GM21576 (cell line): ENCODE measurements around the gene MPP2.
A peak's percentile ranks its signal among the peaks of the same experiment; 100 is the strongest.
"Not testable (repeated sequence)": the region's sequence is repeated elsewhere in the genome, so short reads cannot be mapped to it uniquely, and the experiment has no call there.

Source experiments
- ATAC-seq: cut with Tn5 transposase; IDR thresholded peaks from one replicate; pipeline ENCODE4 v1.9.1; 2021; ENCODE audit warnings: mild to moderate bottlenecking, moderate library complexity; ENCODE audit not compliant: unreplicated experiment

MPP2 gene

DNA sequence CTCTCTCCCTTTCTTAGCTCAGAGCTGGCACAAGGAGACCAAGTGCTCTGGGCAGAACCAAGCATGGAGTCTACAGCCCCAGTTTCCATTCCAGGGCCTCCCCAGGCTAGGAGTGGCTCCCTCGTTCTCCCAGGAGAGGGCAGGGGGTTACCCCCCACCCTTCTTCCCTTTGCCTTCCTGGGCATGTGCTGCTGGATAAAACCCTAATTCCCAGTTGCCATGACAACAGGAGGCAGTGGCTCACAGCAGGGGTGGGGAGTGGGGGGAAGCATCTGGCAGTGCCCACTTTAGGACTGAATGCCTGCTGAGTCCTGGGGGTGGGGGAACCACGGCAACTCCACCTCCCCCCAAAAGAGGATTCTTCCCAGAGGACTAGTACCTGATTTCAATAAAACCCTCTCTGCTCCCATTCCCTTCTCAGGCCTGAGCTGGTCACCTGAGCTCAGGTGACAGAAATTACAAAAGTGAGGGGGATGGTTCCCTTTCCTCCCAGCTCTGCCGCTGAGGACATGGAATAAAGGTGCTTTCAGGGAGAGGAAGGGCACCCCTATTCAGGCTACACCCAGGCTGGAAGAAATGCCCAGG, 1.8 kb downstream of the MPP2 start:
- no peak for ATAC-seq

DNA sequence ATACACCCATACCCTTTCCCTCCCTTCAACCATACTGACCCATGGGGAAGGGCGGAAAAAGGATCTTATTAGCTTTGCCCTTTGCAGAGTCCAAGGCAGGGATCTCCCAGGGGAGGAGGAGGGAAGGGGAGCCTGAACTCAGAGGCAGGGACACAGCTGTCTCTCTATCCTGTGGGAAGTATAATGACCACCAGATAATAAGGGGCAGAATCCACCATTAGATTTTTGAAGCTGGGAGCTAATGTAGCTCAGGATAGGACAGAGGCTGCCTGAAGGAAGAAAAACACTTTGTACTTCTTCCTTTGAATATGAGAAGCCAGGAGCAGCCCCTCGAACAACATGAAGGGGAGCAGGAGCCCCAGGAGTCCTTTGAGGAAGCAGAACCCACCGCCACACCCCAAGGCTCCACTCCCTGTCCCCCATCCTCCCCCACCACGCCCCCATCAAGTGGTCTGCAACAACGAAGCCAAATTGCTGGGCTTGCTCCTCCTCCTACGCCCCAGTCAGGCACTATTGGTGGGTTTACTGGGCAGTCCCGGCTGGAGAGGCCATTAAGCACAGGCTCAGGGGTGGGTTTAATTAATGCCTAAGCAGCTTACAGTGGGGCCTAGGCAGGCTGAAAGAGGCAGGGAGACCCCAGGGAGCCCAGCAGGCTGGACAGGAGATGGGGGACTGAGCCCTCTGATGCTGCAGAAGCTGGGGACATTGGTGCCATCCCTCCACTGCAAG, 5.3 kb downstream of the MPP2 start:
- no peak for ATAC-seq

DNA sequence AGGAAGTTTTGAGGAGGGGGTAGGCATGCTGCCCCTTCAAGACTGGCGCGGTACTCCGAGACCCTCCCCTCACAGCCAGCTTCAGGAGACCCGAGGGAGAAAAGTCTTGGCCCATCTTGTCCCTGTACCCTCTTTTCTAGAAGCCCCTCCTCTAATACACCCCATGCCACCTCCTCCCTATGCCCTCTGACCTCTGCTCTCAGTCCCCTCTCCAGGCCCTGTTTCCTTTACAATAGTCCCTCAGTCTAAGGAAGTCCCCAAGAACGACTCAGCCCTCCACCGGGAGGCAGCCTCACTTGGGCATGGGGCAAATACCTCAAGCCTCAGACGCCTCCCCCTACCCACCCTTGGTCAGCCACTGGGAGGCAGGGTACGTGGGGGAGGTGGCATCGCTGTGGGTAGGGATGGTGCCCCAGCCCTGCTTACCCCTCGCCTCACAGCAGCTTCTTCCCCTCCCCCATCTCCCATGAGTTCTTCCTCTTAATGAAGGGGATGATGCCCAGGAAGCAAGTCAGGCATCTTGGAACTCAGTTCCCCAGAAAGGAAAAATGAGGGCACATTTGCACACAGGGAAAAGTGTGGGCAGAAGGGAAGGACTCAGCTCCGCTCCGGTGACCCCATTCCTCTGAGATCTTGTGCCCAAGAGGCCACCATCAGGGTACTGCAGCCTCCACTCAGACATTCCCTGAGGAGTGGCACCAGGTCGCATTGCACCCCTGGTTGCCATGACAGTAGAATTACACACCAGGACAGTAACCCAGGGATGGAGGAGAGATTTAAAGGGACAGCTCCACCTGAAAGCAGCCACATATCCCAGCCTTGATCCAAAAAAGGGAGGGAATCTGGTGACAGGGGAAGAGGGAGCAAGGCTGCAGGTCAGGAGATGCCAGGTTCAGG, 6.2 kb downstream of the MPP2 start:
- ATAC-seq, result no peak

DNA sequence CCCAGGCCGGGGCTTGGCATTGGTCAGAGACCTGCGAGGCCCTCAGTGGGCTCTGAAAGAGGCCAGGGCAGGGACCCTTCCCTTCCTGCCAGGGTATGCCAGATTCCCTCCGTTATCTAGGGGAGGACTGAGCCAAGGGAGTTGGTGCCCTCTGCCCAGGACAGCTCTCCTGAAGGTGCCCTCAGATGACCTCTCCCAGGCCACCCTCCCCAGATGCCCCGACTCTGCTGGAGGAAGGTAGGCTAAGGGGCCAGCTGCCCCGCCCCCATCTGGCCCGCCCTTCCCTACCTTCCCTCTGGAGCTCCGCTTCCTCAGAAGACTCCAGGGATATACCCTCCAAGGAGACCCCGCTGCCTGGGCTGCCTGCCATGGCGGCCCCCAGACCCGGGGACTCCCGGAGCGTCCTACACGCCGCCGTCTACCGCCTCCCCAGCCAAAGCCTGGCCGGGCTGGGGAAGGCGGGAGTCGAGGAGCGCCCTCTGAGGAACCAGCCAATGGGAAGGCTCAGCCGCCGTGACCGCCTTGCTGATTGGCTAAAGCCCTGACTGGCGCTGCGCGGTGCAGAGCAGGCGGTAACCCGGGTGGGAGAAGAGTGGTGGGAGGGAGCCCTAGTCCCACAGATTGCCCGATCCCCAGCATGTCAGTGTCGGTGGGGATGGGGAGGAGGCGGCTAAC, 7.0 kb downstream of the MPP2 start:
- no peak for ATAC-seq

DNA sequence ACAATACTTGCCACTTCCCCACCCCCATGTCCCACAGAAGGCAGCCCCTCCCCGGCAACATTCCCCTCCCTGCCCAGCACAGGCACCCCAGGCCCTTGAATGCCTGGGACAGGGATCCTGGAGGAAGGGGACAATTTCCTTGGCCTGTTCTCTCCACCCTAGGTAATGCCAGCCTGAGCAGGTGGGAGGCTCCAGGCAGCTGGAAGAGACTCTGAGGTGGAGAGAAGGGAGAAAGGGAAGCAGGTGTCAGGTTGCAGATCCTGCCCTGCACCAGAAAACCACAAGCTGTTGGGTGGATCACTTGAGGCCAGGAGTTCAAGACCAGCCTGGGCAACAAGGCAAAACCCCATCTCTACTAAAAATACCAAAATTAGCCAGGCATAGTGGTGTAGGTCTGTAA, 8.9 kb downstream of the MPP2 start:
- ATAC-seq, result no peak

DNA sequence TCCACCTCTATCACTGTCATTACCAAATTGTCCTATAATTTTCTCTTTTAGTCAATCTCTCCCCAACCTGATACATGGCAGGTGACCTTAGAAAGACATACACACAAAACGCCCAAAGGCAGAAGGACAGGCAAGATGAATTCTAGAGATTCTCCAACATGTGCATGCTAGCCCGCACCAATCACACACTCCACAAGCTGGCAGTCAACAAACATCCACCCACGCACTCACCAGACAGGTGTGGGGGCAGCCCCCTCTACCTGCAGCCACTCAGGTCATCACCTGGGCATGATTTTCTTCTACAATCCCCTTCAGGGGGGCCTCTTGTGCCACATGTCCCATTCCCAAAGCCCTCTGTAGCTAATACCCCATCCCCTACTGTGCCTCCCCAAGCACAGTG, 9.5 kb downstream of the MPP2 start:
- no peak for ATAC-seq

DNA sequence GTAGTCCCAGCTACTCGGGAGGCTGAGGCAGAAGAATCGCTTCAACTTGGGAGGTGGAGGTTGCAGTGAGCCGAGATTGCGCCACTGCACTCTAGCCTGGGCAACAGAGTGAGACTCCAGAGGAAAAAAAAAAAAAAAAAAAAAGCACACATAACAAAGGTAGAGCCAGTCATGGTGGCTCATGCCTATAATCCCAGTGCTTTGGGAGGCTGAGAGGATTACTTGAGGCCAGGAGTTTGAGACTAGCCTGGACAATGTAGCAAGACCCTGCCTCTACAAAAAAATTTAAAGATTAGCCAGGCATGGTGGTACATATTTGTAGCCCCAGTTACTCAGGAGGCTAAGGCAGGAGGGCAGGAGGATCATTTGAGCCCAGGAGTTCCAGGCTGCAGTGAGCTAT, 12.8 kb downstream of the MPP2 start:
- ATAC-seq, result not testable (repeated sequence)

DNA sequence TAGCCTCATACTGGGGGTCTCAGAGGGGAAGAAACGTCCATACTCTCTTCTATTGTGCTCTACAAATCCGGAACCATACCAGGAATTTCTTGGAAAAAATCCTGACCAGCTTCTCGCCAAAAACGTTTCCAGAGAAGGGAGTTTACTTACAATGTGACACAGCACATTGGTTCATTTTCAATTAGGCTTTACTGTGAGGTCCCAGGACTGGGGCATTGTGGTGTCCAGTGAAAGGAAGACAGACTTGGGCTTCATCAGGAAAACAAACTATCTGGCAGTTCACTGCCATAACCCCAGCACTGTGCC, 14.7 kb downstream of the MPP2 start:
- ATAC-seq, result no peak

DNA sequence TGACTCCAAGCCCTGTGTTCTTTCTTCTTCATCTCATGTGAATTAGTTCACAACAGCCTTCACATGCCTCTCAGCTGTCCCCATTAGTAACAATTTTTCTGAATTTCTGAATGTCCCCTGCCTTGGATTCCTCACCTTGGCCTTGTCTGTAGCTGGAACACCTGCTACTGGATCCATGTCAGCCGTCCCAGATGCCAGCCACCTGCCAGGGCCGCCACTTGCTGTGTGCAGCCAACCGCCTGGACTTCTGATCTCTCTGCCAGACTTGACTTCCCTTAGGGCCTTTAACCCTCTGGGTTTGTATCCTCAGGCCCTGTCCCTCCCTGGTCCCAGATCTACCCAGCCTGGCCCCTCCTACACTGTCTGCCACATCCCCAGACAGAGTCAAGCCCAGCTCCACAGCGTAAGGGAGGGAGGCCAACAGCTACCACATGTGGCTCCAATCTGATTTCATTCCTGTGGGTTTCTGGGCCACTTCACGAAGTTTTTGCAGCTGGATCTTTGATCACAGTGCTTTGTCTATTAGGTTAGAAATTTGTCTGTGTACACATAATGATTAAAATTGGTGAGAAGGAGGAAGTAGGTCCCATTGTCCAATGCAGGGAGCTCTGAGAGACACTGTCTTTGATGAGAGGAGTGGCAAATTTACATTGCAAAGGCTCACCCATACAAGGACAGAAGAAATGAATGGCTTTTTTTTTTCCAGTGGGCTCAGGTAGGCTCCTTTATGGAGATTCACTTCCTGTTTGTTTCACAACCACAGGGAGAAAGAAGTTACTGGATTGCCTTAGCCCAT, 15.3 kb downstream of the MPP2 start:
- no peak for ATAC-seq

DNA sequence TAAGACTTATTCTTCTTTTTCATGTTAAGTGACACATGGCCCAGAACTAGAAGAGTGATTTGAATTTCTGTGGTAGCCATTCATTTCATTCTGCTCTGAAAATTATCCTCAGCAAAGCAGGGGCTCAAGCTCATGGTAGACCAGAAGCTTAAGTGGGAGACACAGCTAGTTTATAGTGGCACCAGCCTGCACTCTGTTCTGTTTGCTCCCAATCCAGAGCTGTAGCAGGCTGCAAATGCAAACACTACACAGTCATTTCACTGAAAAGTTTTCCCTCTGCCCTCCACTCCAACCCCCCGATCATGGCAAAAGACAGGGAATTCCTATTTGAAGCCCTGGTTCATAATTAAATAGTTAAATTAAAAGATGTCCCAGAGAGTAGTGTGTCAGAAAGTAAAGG, 17.1 kb downstream of the MPP2 start:
- ATAC-seq, result no peak

DNA sequence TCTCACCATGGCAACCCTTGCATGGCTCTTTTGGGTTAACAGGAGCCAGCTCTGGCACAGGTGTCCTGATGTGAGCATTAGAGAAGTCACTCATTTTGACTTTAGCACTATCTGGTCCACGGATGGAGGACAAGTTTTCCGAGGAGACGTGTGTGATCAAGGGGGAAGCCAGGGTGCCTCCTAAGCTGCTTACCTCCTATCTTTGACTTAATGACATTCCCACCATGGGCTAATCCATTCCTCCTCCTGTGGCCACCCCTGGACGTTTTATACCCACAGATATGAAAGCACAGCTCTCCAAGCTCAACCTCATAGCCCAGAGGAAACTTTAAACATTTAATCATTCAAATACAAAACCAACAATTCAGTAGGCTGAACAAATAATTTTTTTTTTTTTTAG, 18.8 kb downstream of the MPP2 start:
- no peak for ATAC-seq

DNA sequence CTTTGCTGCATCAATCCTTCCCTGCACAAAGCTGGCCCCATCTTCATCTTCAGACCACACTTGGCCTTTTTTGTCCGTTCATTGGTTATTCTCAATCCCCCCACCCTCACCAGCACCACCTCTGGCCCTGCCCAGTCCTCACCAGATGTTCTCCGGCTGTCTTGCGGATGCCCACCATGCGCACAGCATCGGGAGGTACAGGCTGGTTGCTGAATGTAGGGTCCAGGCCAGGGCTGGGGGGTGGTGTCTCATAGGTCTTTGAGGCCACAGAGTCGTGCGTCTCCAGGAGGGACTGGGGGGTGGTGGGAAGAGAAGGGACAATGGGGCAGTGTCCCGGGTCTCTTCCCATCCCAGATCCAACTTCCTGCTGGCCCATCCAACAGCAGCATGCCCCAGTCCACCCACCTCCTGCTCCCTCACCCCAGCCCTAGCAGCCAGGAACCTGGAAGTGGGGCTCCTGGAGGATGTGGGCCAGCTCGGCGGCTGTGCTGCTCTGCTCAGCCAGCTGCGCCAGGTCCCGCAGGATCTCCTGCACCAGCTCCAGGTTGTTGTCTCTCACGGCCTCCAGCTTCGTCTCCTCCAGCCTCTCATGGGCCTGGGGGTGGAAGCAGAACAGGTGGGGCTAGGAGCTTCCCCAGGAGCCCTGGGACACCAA, 24.4 kb downstream of the MPP2 start:
- ATAC-seq, result no peak

DNA sequence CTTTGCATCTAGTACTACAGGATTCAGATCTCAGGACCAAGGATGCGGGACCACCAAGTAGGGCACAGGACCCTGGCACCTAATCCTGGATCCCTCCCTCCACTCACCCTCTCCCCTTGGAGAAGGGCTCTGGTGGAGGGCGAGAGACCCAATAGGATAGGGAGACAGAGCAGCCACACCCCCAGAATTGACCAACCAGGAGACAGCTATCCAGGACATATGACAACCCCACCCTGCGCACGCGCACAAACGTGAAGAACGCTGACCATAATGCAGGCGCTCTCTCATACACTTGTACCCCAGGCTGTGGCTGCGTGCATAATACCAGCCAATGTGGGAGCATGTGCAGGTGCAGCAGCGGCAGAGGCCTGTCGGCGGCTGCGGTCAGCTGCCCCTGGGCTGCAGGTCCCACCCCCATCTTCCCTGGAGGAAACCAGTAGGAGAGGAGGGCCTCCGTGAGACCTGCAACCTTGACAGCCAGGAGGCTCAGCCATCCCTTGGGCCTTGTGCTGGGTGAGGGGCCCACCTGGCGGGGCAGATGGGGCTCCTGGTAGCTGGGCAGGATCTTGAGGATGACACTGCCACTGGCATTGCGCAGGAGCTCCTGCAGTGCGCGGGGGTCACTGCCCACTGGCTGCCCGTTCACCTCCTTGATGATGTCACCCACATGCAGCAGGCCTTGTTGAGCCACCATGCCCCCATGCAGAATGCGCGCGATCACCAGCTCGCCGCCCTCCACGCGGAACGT, 25.4 kb downstream of the MPP2 start:
- no peak for ATAC-seq

DNA sequence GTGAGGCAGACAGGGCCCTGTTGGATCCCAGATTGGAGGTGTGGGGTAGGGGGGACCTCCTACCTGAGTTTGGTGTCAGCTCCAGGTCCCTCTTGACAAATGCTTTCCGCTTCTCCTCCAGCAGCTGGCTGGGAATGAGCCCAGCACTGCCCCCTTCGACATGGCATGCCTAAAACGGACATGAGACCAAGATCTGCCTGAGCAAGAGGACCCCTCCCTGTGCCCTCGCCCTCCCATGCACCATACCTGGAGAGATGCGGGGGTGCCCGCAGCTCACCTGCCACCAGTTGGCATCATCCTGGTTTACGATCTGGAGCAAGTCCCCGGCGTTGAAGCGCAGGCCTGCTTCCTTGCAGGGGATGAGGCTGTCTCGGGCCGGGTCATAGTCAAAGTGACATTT, 26.2 kb downstream of the MPP2 start:
- ATAC-seq, result no peak

DNA sequence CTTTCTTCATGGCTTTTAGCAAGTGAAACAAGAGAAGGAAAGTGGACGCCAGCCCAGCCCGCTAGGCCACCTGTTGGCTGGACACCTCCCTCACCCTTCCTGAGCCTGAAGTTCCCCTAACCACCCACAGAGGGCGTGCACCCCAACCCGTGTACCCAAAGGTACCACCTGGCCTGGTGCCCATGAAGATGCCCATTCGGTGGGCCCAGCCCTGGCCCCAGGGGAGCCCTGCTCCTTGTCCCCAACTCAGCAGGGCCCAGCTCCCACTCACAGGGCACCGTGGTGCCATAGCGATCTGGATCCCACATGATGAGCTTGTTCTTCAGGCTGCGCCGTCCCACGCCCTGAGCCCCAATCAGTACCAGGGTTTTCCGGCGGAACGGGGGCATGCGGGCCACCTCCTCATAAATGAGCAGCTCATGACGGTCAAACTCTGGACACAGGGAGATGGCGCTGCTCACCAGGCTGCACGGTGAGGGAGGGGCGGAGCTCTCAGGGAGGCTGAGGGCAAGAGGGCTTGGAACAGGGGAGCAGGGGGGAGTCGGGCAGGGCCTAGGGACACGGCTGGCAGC, 26.8 kb downstream of the MPP2 start:
- ATAC-seq, result no peak

DNA sequence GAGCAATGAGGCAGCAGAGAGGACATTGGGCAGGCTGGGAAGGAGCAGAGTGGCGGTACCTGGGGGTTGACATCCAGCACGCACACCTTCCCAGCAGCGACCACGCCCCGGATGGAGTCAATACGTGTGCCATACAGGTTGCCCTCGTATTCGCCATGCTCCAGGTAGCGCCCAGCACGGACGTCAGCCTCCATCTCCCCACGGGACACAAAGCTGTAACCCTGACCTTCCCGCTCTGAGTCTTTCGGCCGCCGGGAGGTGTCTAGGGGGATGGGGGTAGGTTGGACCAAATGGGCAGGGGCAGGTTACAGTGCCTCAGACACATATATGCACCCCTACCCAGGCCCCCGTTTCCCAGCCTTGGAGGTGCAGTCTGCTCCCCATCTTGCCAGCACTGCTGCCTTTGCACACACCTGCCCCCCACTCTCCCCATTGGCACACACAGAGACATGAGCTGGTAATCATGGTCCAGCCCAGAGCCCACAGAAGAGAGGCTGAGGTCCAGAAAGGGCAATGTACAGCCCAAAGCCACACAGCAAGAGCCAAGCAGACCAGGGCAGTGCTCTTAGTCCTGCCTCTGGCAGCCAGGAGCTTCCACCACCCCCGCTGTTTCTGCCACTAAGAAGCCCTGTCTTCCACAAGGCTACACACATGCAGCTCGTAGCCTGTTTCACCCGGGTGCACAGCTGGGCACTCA, 27.5 kb downstream of the MPP2 start:
- no peak for ATAC-seq

DNA sequence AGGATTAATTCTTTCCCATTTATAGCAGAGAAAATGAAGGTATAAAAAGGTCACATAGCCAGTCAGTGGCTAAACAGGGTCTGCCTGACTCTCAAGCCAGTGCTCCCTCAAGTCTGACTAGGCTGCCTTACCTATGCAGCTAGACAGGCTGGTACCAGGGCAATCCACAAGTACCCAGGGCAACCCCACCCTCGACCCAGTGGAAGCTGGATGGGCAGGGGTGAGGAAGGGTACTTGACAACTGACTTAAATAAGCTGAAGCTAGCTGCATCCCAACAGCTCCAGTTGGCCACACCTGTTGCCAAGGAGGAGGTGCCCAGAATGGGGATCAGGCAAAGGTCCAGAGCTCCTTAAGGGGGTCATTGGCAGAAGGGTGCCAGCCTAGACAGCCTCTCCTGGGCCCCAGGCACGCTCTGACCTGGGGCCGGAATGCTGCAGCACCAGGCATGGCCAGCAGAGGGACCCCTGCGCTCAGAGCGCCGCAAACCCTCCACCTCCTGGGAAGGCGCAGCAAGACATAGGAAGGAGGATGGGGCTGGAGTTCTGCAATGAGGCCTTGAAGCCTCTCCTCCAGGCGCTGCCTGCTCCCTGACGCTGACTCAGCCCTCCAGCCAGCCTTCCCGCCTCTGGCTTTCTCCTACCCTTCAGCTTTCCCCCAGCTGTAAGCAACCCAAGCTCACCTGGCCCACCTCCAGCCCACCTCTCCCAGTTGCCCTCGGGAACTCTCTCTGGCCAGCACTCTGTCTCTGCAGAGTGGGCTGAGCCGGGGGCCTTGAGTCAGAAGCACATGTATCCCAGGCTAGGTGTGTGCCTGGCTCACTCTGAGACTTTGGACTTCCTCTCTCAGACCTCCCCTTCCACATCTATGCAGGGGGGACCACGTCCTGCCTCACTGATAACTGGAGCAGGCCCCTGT, 28.8 kb downstream of the MPP2 start:
- peak; percentile 49 for ATAC-seq
